Activated gamma-delta T cell treated with anti-CD3 and anti-CD28 coated beads, Interleukin-2, amount 50 U/mL, for 16 hours (primary cell): ENCODE data around the gene IDUA.

ENCODE experiments used
- DNase-seq: peaks from one replicate; pipeline ENCODE4 v3.0.0-alpha.2; 2020; ENCODE audit warnings: low read depth

IDUA gene

DNA sequence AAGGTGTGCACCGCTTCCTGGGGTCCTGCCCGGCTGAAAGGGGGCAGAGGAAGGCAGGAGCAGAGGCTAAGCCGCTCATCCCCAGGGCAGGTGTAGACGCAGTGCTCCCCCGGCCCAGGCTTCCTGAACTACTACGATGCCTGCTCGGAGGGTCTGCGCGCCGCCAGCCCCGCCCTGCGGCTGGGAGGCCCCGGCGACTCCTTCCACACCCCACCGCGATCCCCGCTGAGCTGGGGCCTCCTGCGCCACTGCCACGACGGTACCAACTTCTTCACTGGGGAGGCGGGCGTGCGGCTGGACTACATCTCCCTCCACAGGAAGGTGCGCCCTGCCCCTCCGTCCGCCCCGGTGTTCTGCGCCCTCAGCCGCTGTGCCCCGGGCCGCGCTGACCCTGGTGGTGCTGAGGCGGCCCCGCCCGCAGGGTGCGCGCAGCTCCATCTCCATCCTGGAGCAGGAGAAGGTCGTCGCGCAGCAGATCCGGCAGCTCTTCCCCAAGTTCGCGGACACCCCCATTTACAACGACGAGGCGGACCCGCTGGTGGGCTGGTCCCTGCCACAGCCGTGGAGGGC lies 14.8 kb downstream of the IDUA start:
- no peak for DNase-seq

GRCh38 chr4:1002131-1002630 lies 15.3 kb downstream of the IDUA start:
- no peak for DNase-seq

- DNase-seq: no peak
Observed at GRCh38 chr4:1002631-1003251, 15.9 kb downstream of the IDUA start.

DNA sequence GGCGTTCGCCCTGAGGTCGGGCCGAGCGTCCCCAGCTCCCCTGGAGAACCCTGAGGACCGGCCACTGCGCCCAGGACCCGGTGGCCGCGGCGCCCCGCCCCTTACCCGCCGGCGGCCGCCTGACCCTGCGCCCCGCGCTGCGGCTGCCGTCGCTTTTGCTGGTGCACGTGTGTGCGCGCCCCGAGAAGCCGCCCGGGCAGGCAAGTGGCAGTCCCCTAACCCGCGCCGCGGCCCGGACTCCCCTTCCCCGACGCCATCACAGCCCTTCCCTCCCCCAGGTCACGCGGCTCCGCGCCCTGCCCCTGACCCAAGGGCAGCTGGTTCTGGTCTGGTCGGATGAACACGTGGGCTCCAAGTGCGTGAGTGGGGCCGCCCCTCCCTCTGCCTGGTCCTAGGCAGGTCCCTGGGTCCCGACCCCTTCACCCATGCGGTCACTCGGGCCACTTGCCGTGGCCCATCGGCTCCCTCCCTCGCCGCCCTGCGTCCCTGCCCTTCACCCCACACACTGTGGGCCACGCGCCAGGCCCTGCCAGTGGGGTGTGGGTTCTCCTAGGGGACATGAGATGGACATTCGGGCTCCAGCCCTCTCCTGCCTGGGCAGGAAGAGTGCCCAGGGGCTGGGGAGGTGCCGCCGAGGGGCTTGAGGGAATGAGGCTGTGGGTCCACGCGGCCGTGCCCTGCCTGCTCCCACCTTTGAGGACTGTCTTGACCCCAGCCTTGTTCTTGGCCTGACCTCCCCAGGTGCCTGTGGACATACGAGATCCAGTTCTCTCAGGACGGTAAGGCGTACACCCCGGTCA lies 16.6 kb downstream of the IDUA start:
- DNase-seq: no peak

GRCh38 chr4:1004071-1004418 lies 17.2 kb downstream of the IDUA start:
- no peak for DNase-seq

DNA sequence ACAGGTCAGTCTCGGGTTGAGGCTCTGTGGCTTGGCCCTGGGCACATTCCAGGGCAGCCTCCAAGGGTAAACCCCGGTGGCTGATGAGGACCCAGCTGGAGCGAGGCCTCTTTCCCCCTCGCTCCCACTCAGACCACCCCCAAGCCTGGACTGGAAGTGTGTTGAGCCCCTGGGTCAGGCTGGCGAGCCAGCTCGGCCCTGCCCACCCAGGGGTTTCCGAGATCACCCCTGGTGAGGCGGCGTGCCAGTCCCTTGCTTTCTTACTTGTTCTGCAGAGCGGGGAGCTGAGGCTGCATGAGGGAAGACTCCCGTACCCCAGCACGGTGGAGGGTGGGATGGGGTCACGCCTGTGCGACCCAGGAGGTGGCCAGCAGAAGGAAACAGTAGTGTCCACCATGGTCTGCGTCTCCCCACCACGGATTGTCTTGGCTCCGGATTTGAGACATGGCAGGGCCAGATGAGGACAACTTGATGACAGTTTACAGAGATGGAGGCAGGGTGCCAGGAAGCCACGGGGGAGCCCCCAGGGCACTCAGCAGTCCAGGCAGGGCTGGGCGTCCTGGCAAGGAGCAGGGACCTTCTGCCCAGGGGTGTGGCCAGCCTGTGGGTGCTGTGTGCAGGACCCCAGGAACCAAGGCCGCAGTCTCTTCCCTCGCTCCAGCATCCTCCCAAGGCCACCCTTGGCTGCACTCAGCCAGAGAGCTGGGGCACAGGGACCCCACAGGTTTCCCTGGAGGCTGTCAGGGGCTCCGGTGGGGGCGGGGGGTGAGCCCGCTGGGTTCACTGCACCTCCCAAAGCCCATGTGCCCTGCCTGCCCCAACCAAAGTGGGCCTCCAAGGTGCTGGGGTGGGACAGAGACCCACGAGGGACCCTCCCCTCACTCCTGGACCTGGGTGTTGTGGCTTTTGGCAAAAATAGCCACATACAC lies 18.0 kb downstream of the IDUA start:
- DNase-seq: no peak

GRCh38 chr4:1006856-1007255 lies 20.0 kb downstream of the IDUA start:
- no peak for DNase-seq

DNA sequence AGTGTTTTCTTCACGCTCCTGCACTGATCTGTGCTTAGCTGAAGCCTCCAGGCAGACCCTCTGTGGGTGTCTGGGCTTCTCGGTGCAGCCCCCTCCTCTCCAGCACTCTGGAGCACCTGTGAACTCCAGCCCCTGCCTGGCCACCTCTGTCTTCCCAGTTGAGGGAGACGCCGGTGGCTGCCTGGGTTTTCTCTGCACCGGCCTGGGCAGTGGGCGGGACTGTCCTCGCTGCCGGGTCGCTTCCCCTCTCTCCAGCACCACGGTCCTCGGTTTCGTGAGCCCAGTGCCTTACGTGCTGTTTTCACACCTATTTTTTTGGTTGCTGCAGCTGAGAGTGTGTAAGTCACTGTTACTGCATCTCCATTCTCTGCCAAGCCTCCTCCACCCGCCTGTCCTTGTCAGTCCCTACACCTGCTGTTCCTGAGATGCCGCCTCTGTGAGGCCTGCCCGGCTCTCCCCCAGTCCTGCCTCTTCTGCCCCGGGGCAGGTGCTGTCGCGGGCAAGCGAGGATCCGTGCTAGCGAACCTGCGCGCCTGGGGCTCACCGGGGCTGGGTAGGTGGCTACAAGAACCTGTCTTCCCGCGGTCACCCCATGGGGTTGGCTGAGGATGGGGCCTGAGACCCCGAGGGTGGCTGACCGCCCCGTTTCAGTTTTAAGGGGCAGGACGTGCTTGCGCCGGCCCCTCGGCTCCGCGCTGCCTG lies 22.1 kb downstream of the IDUA start:
- DNase-seq: peak; percentile 17

DNA sequence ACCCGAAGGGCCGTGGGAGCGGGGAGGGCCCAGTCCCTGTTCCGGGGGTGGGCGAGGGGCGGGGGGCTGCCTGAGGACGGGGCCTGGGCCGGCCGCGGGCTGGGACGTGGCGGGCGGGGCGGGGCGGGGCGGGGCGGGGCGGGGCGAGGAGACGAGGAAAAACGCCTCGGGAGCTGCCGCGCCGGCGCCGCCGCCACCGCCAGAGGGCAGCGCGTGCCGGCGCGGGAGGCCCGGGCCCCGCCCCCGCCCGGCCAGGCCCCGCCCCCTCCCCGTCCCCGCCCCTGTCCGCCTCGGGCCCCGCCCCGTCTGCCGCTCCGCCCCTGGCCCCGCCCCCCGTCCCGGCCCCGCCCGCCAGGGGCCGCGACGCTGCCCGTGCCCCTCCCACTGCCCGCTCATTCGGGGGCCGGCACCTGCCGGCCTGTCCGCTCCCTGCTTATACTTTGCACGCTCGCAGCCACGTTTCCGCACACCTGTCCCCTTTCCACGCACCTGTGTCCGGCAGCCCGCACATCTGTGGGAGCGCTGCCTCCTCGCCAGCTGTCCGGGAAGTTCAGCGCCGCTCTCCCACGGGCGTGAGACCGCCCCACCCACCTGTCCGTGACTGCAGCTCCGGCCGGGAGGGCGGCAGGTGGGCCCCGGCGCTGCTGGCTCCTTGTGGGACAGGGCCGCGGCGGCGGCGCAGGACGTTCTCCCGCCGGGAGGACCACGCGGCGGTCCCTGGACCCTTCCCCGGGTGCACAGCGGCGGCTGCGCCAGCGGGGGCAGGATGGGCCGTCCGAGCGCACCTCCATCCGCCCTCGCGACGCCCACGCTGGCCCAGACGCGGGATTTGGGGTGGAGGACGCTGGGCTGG lies 22.9 kb downstream of the IDUA start:
- DNase-seq: peak; percentile 67

- DNase-seq: peak; percentile 49
Observed at GRCh38 chr4:1010395-1011021, 23.7 kb downstream of the IDUA start.

- DNase-seq: peak; percentile 78
Observed at GRCh38 chr4:1011022-1011665, 24.3 kb downstream of the IDUA start, which contains the start of gene FGFRL1. TSS of gene FGFRL1 (plus strand) at chr4:1011626. CDS start at chr4:1012486, 860 bp downstream.

DNA sequence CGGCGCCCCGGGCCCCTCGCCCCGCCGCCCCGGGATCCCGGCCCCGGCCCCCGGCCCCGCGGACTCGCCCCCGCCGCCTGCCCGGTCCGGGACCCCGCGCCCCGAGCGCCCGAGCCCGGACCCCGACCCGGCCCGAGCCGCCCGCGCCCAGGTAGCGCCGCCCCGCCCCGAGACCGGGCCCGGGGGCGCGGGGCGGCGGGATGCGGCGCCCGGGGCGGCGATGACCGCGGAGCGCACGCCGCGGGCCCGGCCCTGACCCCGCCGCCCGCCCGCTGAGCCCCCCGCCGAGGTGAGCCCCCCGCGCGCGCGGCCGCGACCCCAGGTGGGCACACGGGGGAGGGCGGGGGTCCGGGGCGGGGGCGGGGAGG lies 24.8 kb downstream of the IDUA start:
- DNase-seq: no peak

GRCh38 chr4:1012034-1012739 lies 25.3 kb downstream of the IDUA start:
- peak; percentile 17 for DNase-seq

DNA sequence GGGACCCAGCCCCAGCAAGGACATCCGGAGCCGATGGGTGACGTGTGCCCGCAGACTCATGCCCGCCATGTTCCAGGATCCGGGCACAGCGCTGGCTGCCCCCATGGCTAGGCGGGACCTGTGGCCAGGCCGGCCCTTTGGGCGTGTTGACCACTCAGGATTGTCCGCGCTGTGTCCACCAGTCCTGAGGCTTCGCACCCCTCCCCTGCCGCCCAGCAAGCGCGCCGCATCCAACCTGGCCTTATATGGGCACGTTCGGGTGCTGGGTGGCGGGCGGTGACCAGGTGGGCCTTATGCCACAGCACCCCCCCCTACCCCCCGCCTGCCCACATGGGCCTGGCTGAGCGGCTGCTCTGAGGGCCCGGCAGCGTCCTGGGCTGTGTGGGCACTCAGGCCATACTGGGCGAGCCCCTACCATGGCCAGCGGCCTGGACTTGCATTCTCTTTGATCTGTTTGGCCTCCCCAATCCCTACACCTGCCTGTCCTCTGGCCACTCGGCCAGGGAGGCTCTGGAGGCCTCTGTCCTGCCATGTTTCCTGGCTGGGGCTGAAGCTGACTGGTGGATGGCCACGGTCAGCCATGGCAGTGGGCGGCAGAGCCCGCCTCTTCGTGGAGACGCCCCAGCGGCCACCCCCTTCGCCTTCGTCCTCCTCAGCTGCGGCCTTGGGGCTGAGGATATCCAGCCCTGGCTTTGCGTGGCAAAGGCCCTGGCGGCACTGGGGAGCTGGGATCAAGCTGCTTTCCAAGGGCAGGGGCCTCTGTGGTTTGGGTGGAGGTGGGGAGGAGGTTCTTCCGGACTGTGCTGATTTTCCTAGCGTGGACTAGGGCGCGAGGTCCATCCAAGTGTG lies 26.6 kb downstream of the IDUA start:
- no peak for DNase-seq

GRCh38 chr4:1014291-1015167 lies 27.7 kb downstream of the IDUA start:
- no peak for DNase-seq

GRCh38 chr4:1015179-1015578 lies 28.3 kb downstream of the IDUA start:
- no peak for DNase-seq

DNA sequence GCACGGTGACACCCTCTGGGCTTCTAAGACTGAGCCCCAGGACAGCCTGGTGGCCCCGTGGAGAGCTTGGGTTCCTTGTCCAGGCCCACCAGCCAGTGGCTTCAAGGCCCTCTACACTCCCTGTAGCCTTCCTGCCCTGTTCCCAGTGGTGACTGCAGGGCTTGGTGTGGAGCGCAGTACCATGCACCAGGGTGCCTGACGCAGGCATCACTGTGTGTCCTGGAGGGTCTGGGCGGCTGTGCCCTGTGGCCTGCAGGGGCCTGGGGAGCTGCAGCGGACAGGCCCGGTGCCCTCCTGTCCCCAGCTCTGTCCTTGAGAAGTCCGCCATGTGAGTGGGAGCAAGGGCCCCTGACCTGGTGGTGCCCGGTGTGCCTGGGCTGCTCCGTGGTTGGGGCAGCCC lies 28.9 kb downstream of the IDUA start:
- DNase-seq: no peak
